GM19467 (cell line): ENCODE data around the gene KDM2B.

Experiments
- ATAC-seq: cut with Tn5 transposase; IDR thresholded peaks from one replicate; pipeline ENCODE4 v1.9.1; 2021; ENCODE audit warnings: mild to moderate bottlenecking, moderate library complexity; ENCODE audit not compliant: unreplicated experiment

KDM2B gene

GRCh38 chr12:121440768-121441167, 140.1 kb downstream of the KDM2B start:
- no peak for ATAC-seq

GRCh38 chr12:121439715-121440114, 141.1 kb downstream of the KDM2B start:
- no peak for ATAC-seq

- ATAC-seq = no peak
Observed at GRCh38 chr12:121438905-121439304, 141.9 kb downstream of the KDM2B start.

GRCh38 chr12:121436706-121437105, 144.1 kb downstream of the KDM2B start:
- ATAC-seq = no peak

- ATAC-seq = no peak
Observed at GRCh38 chr12:121432740-121433480, 147.9 kb downstream of the KDM2B start.

- ATAC-seq = no peak
Observed at GRCh38 chr12:121430833-121431415, 149.9 kb downstream of the KDM2B start.

GRCh38 chr12:121428883-121429282, 151.9 kb downstream of the KDM2B start:
- no peak for ATAC-seq

- no peak for ATAC-seq
Observed at GRCh38 chr12:121427556-121428050, 153.2 kb downstream of the KDM2B start.

GRCh38 chr12:121424624-121424975, 156.2 kb downstream of the KDM2B start:
- no peak for ATAC-seq

- ATAC-seq = no peak
Observed at GRCh38 chr12:121423682-121424623, 156.9 kb downstream of the KDM2B start.

GRCh38 chr12:121423253-121423652, 157.6 kb downstream of the KDM2B start:
- ATAC-seq = no peak

GRCh38 chr12:121420109-121420508, 160.7 kb downstream of the KDM2B start:
- ATAC-seq = no peak

GRCh38 chr12:121417847-121418246, 163.0 kb downstream of the KDM2B start:
- ATAC-seq = no peak

GRCh38 chr12:121413917-121414316, 166.9 kb downstream of the KDM2B start:
- no peak for ATAC-seq

- ATAC-seq = no peak
Observed at GRCh38 chr12:121405211-121405610, 175.6 kb downstream of the KDM2B start.

- ATAC-seq = no peak
Observed at GRCh38 chr12:121404734-121405133, 176.1 kb downstream of the KDM2B start.

- ATAC-seq = no peak
Observed at GRCh38 chr12:121403721-121404120, 177.1 kb downstream of the KDM2B start.

- peak; percentile 23 for ATAC-seq
Observed at GRCh38 chr12:121400332-121401139, 180.3 kb downstream of the KDM2B start.

- peak; percentile 87 for ATAC-seq
Observed at GRCh38 chr12:121399391-121400331, 181.2 kb downstream of the KDM2B start, which contains the start of gene RNF34. TSS of gene RNF34 (plus strand) at chr12:121400118. CDS start at chr12:121400213, 95 bp downstream.
